ENCODE data around the gene KLHDC4. TPM values are rescaled to one million over a fixed set of nuclear protein-coding genes. Genes with fewer than 3 reads are reported as not detected.
"Not testable (repeated sequence)": the region's sequence is repeated elsewhere in the genome, so short reads cannot be mapped to it uniquely, and the experiment has no call there.

The KLHDC4 gene
- total RNA-seq, 6 experiments from 2014 or later, result 11.6 to 22.7 (median 14.4) TPM

- WGBS (ENCODE audit: insufficient coverage, low coverage, low lambda C conversion rate, missing lambda C conversion rate), result 96% methylated on average over 9 of the region's 13 CpGs
- Histone ChIP-seq H3K4me3 (no peak overlapping the region), H3K27me3 (no peaks in the 10 kb centered on the region), H3K4me1 (no peaks in the 10 kb centered on the region), H3K27ac (no peak overlapping the region), H3K9me3 (no peaks in the 10 kb centered on the region), H3K36me3 (peaks cover 0 to 13% (median 3%) of the 10 kb centered on the region in 4 donors)
- intact Hi-C loops (cut with DNase I), result no loop called here
- DNase-seq, result no peak
- TF ChIP-seq CTCF (IDR thresholded peaks at IDR 0.05) (no peak), POLR2A (IDR thresholded peaks at IDR 0.05) (no peak)
- no peak for ATAC-seq
These were observed 34.2 kb downstream of the KLHDC4 start for GRCh38 chr16:87731607-87732006.

DNA sequence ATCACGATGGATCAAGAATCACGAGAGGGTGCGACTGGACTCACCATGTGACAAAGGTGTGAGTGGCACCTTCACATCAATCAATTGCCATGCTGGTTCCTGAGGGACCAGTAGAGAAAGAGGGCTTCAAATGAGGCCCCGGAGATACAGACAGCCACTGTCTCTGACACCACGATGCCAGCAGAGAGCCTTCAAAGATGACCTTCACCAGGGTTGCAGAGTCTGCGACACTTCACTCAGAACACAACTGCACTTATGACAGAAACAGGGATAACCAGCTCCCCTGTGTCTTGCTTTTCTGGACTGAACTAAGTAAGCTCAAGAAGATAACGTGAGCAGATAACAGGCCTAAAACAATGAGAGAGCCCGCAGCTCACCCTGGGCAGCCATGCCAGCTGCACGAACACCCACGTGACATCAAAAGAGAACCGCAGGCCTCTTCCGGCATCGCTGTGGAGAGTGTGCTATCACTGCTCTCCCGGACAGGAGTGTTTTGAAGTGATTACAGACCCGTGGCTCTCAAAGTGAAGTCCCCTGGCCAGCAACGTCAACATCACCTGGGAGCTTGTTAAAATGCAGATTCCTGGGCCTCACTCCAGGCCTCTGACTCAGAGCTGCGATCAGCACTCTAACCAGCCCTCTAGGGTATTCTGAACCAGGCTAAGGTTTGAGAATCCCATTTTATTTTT is 36.4 kb downstream of the KLHDC4 start:
- Histone ChIP-seq H3K4me1 (no peaks in the 10 kb centered on the region), H3K27me3 (no peaks in the 10 kb centered on the region), H3K9me3 (no peaks in the 10 kb centered on the region), H3K27ac (no peak overlapping the region), H3K4me3 (no peak overlapping the region), H3K36me3 (peaks cover 0 to 16% (median 3%) of the 10 kb centered on the region in 4 donors)
- ATAC-seq (no peak), DNase-seq (no peak)
- no peak for TF ChIP-seq POLR2A (IDR thresholded peaks at IDR 0.05)
- no peak for TF ChIP-seq CTCF (IDR thresholded peaks at IDR 0.05)
- WGBS (ENCODE audit: insufficient coverage, low coverage, low lambda C conversion rate, missing lambda C conversion rate), result 98% methylated on average over 10 of the region's 17 CpGs
- intact Hi-C loops (cut with DNase I), result no loop called here

DNA sequence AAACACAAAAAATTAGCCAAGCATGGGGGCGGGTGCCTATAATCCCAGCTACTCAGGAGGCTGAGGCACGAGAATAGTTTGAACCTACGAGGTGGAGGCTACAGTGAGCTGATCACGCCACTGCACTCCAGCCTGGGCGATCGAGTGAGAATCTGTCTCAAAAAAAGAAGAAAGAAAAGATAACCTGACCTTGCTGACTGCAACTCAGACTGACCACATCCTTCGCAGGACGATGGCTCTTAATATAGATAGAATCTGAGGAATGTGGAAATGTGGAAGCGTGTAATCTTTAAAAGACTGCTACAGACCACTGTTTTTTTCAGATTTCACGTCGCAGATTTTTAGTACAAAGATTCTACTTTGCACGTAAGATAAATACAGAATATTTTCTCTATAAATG is 37.8 kb downstream of the KLHDC4 start:
- no peak for ATAC-seq
- Histone ChIP-seq H3K36me3 (peaks cover 0 to 16% (median 3%) of the 10 kb centered on the region in 4 donors), H3K4me3 (no peak overlapping the region), H3K27ac (no peak overlapping the region), H3K9me3 (no peaks in the 10 kb centered on the region), H3K4me1 (no peaks in the 10 kb centered on the region), H3K27me3 (no peaks in the 10 kb centered on the region)
- TF ChIP-seq POLR2A (IDR thresholded peaks at IDR 0.05) (no peak), CTCF (IDR thresholded peaks at IDR 0.05) (no peak)
- WGBS (ENCODE audit: insufficient coverage, low coverage, low lambda C conversion rate, missing lambda C conversion rate), result 92% methylated on average over 12 of the region's 12 CpGs
- no peak for DNase-seq
- intact Hi-C loops (cut with DNase I), result no loop called here

GRCh38 chr16:87727346-87727745 is 38.4 kb downstream of the KLHDC4 start:
- DNase-seq (no peak), ATAC-seq (peak in 1 of 4 donors; percentile 17)
- no peak overlapping the region for H3K4me3 ChIP-seq
- H3K9me3 ChIP-seq, result no peaks in the 10 kb centered on the region
- H3K27me3 ChIP-seq, result no peaks in the 10 kb centered on the region
- no peak for TF ChIP-seq POLR2A (IDR thresholded peaks at IDR 0.05)
- no peak for TF ChIP-seq CTCF (IDR thresholded peaks at IDR 0.05)
- peaks cover 0 to 16% (median 3%) of the 10 kb centered on the region in 4 donors for H3K36me3 ChIP-seq
- H3K4me1 ChIP-seq, result no peaks in the 10 kb centered on the region
- WGBS (ENCODE audit: insufficient coverage, low coverage, low lambda C conversion rate, missing lambda C conversion rate), result 96% methylated on average over 4 of the region's 16 CpGs
- H3K27ac ChIP-seq, result no peak overlapping the region
- intact Hi-C loops (cut with DNase I), result no loop called here

GRCh38 chr16:87726577-87726976 is 39.2 kb downstream of the KLHDC4 start:
- WGBS (ENCODE audit: insufficient coverage, low coverage, low lambda C conversion rate, missing lambda C conversion rate), result 97% methylated on average over 27 of the region's 40 CpGs
- H3K27ac ChIP-seq; ATAC-seq; H3K4me3 ChIP-seq; H3K9me3 ChIP-seq; intact Hi-C loops (cut with DNase I); DNase-seq; H3K27me3 ChIP-seq; H3K4me1 ChIP-seq: not testable (repeated sequence)
- peaks cover 0 to 16% (median 3%) of the 10 kb centered on the region in 4 donors for H3K36me3 ChIP-seq
